Muscle layer of duodenum (tissue), 2 donors: ENCODE data around the gene PHTF2.

Source experiments
- H3K27ac ChIP-seq: one replicate; pipeline ENCODE4 v1.7.0; 2013; ENCODE audit warnings: mild to moderate bottlenecking, low read length
- H3K27me3 ChIP-seq: one replicate; pipeline ENCODE4 v1.7.0; 2013; ENCODE audit warnings: low read depth, mild to moderate bottlenecking, control low read depth, low read length
- H3K36me3 ChIP-seq, 2 donors: one replicate each; pipeline ENCODE4 v1.7.0; 2013; ENCODE audit warnings: low read length in 2 of 2, control low read depth in 1 of 2, mild to moderate bottlenecking in 1 of 2; ENCODE audit not compliant: insufficient read depth in 2 of 2, control insufficient read depth in 1 of 2
- H3K4me1 ChIP-seq, 2 donors: one replicate each; pipeline ENCODE4 v1.7.0; 2013; ENCODE audit warnings: low read length in 2 of 2, mild to moderate bottlenecking in 2 of 2, control low read depth in 1 of 2, moderate library complexity in 1 of 2; ENCODE audit not compliant: insufficient read depth in 2 of 2, control insufficient read depth in 1 of 2
- H3K4me3 ChIP-seq, 2 donors: one replicate each; pipeline ENCODE4 v1.7.0; 2013; ENCODE audit warnings: low read length in 2 of 2, low read depth in 1 of 2, mild to moderate bottlenecking in 1 of 2
- H3K9me3 ChIP-seq, 2 donors: one replicate each; pipeline ENCODE4 v1.7.0; 2013; ENCODE audit warnings: low read length in 2 of 2, control low read depth in 1 of 2, mild to moderate bottlenecking in 1 of 2; ENCODE audit not compliant: control insufficient read depth in 1 of 2
- donor health status: healthy.

Gene PHTF2

GRCh38 chr7:77796109-77796508 lies 2.5 kb upstream of the PHTF2 start:
- Histone ChIP-seq H3K27ac (no peak overlapping the region), H3K36me3 (peaks cover 5 to 6% of the 10 kb centered on the region in 2 donors), H3K4me1 (peaks cover 14 to 23% of the 10 kb centered on the region in 2 donors), H3K4me3 (peak overlapping the region; percentile 83 to 93), H3K9me3 (no peaks in the 10 kb centered on the region), H3K27me3 (no peaks in the 10 kb centered on the region)

DNA sequence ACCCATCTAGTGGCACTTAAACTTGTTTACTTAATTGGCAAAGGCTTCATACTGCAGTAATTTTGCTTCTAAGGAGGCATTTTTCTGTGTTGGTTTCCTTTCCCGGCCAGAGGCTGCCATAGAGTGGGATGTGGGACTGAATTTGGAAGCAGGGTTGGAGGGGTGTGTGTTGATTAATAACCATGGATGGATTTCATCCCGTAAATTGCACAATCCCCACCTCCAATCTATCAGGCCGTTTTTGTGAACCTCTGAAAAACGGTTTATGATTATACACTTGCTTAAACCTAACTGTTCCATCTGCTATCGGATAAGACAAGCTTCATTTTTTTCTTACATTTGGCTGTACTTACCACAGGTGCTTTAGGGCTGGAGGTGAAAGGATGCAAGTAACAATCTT lies 1.6 kb upstream of the PHTF2 start:
- Histone ChIP-seq H3K4me1 (peaks cover 14 to 23% of the 10 kb centered on the region in 2 donors), H3K4me3 (peak overlapping the region; percentile 83 to 93), H3K27ac (peak overlapping the region; percentile 88), H3K27me3 (no peaks in the 10 kb centered on the region), H3K36me3 (peaks cover 5 to 6% of the 10 kb centered on the region in 2 donors), H3K9me3 (no peaks in the 10 kb centered on the region)

DNA sequence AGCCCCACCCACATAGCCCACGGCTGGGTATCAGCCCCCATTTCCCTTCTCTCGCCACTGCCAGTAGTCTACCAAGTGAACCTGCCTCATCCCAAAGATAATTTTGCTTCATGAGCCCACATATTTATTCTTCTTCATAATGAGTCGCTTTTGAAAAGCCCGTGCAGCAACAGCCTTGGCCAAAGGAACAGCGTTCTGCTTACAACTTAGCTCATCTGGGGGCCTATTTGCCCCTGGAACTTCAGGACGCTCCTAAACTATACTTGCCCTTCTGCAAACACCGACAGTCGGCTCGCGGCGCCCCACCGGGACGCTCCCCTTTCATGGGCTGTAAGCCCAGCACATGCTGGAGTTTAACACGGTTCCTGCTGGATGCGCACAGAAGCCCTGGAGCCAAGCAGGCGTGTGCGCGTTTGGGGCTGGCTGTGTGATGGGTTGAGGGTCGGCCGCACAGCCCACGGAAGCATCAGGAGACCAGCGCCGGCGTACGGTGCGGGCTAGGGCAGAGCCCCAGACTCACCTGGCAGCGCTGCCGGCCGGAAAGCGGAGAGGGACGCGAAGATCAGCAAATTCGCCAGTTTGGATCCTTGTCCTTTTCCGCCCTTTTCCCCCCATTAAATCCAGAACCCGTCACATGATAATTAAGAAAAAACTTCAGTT lies 709 bp upstream of the PHTF2 start:
- H3K27ac ChIP-seq, result peak overlapping the region; percentile 88
- peaks cover 5 to 6% of the 10 kb centered on the region in 2 donors for H3K36me3 ChIP-seq
- H3K4me3 ChIP-seq, result peak overlapping the region; percentile 83 to 93
- H3K27me3 ChIP-seq, result no peaks in the 10 kb centered on the region
- H3K9me3 ChIP-seq, result no peaks in the 10 kb centered on the region
- peaks cover 14 to 23% of the 10 kb centered on the region in 2 donors for H3K4me1 ChIP-seq

DNA sequence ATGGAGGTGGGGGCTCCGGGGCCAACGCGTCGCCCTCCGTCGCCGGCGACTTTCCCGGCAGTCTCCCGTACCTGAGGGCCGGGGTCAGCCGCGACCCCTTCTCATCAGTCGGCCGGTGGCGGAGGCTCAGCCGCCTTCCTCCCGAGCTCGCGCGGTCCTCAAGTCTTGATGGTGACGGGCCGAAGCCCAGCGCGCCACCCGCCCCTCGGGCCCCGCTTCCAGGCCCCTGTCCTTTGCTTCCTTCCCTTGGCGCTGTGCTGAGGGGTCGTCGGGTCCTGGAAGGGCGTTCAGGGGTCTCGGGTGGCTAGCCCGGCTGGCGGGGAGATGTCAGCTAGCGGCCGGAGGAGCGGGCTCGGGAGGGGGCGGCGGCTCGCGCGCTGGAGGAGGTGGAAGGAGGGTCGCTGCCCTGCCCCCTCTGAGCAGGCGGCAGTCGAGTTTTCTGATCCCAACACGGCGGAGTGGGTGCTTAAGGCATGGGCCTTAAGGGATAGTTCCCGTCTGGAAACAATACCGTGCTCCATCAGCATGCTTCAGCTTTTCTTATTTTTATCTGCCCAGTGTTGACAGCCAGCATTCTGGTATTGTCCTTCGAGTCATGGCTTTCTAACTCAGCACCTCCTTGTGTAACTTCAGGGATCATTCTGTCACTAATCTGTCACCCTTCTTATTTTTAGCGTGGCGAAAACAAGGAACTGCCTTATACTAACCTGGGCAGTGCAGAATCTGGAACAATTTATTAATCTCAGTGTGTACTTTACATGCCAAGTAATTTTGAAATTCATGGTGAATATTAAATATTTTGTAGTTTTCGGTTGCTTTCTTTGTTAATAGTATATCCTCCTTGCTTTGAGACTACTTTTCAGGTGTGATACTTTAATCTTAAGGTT lies 748 bp downstream of the PHTF2 start:
- Histone ChIP-seq H3K4me3 (peak overlapping the region; percentile 83 to 93), H3K36me3 (no peaks in the 10 kb centered on the region), H3K27ac (peak overlapping the region; percentile 55), H3K27me3 (no peaks in the 10 kb centered on the region), H3K4me1 (peaks cover 14 to 23% of the 10 kb centered on the region in 2 donors), H3K9me3 (no peaks in the 10 kb centered on the region)

- no peaks in the 10 kb centered on the region for H3K9me3 ChIP-seq
- H3K4me1 ChIP-seq, result peaks cover 14 to 23% of the 10 kb centered on the region in 2 donors
- H3K4me3 ChIP-seq, result peak overlapping the region in 1 of 2 donors; percentile 93
- H3K27ac ChIP-seq, result no peak overlapping the region
- no peaks in the 10 kb centered on the region for H3K36me3 ChIP-seq
- H3K27me3 ChIP-seq, result no peaks in the 10 kb centered on the region
Measured at GRCh38 chr7:77800158-77800557, 1.6 kb downstream of the PHTF2 start.

DNA sequence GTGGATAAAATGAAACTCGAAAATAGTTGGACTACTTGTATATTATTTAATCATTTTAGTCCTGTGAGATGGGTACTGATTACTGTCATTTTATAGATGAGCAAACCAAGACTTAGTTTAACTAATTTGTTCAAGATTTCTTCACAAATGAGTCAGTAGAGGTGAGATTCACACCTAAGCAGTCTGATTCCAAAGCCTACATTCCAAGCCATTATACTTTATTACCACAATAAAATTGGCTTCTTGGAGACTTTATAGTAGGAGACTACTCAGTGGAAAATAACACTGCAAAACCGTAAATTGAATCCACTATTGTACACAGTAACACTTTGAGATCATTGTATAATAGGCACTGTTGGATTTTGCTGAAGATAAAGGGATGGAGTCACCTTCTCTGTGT lies 2.2 kb downstream of the PHTF2 start:
- Histone ChIP-seq H3K27me3 (no peaks in the 10 kb centered on the region), H3K9me3 (peaks cover 0 to under 1% of the 10 kb centered on the region in 2 donors), H3K27ac (no peak overlapping the region), H3K4me1 (peaks cover 14 to 23% of the 10 kb centered on the region in 2 donors), H3K4me3 (no peak overlapping the region), H3K36me3 (no peaks in the 10 kb centered on the region)

GRCh38 chr7:77802557-77803405 lies 4.2 kb downstream of the PHTF2 start:
- H3K9me3 ChIP-seq, result peaks cover 0 to 14% of the 10 kb centered on the region in 2 donors
- H3K36me3 ChIP-seq, result no peaks in the 10 kb centered on the region
- peaks cover 0 to 9% of the 10 kb centered on the region in 2 donors for H3K4me1 ChIP-seq
- no peaks in the 10 kb centered on the region for H3K27me3 ChIP-seq
- no peak overlapping the region for H3K4me3 ChIP-seq
- no peak overlapping the region for H3K27ac ChIP-seq

GRCh38 chr7:77806425-77806824 lies 7.9 kb downstream of the PHTF2 start:
- H3K27me3 ChIP-seq, result no peaks in the 10 kb centered on the region
- H3K27ac ChIP-seq, result no peak overlapping the region
- H3K4me3 ChIP-seq, result no peak overlapping the region
- H3K9me3 ChIP-seq, result peaks cover 0 to 19% of the 10 kb centered on the region in 2 donors
- H3K36me3 ChIP-seq, result no peaks in the 10 kb centered on the region
- no peaks in the 10 kb centered on the region for H3K4me1 ChIP-seq

DNA sequence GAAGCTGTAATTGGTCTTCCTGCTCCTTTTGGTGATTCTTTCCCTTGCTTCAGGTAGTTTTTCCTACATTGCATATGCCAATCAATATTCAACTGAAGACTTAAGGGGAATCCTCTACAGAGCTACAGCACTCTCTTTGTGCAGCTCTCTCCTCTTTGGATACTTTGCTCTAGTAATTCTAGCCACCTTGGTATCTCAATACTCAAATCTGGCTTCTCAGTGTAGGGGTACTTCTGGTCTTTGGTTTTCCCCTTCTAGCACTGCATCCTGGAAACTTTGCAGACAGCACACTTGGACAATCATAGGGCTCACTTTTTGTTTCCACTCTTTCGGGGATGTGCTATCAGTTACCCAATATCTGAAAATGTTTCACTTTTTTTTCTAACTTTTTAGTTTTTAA lies 9.9 kb downstream of the PHTF2 start:
- Histone ChIP-seq H3K9me3 (peaks cover 0 to 19% of the 10 kb centered on the region in 2 donors), H3K27ac (no peak overlapping the region), H3K4me3 (no peak overlapping the region), H3K4me1 (no peaks in the 10 kb centered on the region), H3K27me3 (no peaks in the 10 kb centered on the region), H3K36me3 (no peaks in the 10 kb centered on the region)

GRCh38 chr7:77811516-77812289 lies 13.1 kb downstream of the PHTF2 start:
- Histone ChIP-seq H3K4me1 (no peaks in the 10 kb centered on the region), H3K27me3 (no peaks in the 10 kb centered on the region), H3K9me3 (peaks cover 0 to 15% of the 10 kb centered on the region in 2 donors), H3K4me3 (no peak overlapping the region), H3K27ac (no peak overlapping the region), H3K36me3 (peaks cover 0 to 3% of the 10 kb centered on the region in 2 donors)
